ENCODE data around the gene POC1B. TPM values are rescaled to one million over a fixed set of nuclear protein-coding genes. Genes with fewer than 3 reads are reported as not detected.

POC1B gene
- total RNA-seq, 1 experiment from 2014 or later = 13.4 TPM

DNA sequence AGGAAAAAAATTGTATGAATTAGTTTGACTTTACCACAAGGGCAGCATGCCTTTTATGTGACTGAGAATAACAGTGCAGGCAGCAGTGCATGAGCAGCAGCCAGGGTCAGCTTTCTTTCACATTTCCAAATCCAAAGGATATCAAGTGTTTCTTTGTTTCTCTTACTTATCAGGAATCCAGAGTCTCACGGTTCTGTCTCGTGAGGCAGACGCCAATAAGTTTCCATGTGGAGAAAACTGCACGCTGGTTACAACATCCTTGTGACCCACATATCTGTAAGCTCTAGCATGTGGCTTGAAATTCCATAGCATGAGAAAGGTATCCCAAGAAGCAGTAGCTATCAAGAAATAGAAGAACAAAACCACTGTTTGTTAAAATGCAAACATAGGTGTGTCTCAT is 28.8 kb downstream of the POC1B start:
- DNase-seq (ENCODE audit: low read depth) = no peak

DNA sequence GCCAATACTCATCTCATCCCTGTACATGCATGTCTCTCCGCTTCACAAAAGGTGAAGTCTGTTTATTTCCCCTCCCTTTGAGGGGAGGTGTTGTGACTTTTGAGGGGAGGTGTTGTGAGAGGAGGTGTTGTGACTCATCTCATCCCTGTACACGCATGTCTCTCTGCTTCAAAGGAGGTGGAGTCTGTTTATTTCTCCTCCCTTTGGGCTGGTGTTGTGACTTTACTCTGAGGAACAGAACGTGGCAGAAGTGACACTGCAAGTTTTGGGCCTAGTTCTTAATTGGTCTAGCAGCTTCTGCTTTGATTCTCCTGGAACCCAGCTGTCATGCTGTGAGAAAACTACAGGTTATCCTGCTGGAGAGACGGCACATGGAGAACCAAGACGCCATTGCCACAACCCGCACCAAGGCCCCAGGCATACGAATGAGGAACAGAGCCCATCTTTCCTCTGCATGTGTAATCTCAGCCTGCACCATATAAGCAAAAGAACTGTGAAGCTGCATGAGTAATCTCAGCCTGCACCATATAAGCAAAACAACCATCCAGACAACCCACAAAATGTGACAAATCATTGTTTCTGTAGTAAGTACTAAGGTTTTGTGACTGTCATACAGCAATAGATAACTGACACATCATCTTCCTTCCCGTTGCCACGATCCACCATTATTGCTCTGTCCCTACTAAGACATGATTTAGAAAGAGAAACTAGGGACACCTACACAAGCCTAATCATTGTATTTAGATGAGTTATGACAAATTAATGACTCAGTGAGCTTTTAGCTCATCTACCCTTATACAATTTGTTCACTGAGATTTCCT is 31.2 kb downstream of the POC1B start:
- DNase-seq (ENCODE audit: low read depth) = peak; percentile 22

DNA sequence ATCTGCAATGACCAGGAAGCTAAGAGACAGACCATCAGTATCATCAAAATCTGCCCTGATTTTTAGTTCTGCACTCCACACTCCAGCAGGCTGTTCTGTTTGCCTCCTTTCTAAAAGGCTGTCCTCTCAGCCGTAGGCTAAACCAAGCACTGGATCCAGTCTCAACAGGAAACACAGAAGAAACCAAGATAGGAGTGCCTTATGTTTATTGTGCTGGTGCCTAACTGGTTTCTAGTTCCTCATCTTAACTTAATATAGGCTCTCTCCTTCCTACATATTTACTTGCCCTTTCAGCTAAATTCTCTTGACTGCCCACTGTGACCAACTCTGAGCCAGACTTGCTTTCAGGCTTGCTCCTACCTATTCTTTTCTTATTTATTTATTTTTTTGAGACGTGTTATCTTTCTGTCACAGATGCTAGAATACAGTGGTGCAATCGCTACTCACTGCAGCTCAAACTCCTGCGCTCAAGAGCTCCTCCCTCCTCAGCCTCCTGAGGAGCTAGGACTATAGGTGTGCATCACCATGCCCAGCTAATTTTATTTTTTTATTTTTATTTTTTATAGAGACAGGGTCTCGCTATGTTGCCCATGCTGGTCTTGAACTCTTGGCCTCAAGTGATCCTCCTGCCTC is 32.1 kb downstream of the POC1B start:
- no peak for DNase-seq (ENCODE audit: low read depth)

DNA sequence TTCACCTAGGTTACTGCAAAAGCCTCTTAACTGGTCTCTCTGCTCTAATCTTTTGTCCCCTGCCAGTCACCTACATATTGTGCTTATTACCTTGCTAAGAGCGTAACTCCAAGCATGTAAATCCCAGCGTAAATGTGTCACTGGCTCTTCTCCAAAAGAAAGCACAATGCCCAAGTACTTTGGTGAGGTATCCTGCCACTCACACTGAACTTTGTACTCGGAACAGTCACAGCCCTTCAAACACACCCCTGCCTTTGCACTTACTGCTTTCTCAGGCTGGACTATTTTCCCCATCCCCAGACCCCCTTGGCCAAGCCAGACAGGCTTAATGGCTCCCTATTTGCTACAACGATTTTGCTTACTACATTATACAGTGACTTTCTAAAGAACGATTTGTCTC is 33.0 kb downstream of the POC1B start:
- no peak for DNase-seq (ENCODE audit: low read depth)

DNA sequence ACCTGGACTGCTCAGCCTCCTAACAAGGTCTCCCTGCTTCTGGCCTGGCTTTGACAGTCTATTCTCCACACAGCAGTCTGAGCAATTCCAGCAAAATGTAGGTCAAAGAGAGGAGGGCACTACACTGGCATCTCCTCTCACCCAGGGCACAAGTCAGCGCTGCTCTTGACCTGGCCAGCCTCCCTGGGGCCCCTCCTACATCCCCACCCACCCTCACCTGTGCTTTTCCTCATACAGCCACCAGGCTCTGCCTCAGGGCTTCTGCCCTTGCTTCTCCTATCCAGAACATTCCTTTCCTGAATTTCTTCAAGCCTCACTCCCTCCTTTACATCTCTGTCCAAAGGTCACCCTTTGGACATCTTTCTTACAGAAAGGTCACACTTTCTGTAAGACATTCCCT is 34.9 kb downstream of the POC1B start:
- DNase-seq (ENCODE audit: low read depth) = no peak

DNA sequence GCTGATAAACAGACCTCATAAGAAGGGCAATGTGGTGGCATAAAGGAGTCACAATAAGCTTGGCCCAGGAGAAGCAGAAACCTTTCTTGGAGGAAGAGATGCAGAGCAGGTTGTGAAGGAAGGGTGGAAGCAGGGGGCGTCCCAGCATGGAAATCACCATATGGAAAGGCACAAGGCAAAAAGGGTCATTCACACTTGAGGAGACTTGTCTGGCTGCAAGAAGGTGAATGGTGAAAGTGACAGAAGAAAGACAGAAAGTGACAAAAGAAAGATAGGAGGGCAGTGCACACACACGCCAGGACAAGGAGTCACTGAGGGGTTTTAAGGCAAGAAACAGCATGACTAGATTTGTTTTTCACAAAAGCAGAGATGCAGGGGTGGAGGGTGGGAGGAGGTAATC is 39.6 kb downstream of the POC1B start:
- DNase-seq (ENCODE audit: low read depth) = no peak

DNA sequence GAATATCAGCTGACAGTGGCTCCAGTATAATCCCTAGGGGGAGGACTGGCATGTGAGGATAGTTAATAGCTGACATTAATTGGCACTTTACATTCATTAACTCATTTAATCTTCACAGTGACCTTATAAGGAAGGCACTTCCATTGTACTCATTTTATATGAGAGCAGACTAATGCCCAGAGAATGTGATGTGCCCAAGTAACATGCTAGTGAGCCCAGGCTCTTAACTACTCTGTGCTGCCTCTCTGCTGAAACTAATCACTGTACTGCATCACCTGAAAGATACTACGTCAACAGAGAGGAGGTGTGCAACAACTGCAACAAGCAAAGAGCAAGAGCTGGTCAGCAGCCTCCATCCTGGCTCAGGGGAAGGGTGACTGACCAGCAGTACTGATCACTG is 41.4 kb downstream of the POC1B start:
- no peak for DNase-seq (ENCODE audit: low read depth)

DNA sequence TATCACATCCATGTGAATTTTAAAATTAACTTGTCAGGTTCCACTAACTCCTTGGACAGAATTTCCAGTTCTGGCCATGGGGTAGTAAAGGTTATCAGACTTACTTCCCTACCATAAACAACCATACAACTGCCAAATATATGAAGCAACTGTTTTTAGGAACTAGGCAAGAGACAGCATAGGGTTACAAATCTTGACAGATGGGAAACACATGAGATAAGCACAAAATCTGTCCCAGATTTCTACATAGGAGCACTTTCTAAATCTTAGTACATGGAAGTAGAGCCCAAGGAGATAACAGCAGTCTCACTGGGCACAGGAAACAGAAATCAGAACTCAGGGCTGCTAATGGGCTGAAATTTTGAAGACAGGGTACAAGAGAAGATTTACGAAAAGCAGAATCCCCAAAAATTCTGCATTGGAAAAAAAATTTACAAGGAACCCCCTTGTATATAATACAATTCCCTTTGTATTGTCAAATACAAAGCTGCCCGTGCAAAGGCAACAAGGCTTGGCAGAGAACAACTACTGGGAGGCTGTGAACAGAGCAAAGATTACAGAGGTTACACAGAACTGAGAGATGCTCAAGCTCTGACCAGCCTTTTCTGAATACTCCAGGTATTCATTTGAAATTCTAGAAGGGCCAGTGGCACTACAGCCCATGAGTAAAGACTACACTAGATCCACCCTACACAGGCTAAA is 44.5 kb downstream of the POC1B start:
- DNase-seq (ENCODE audit: low read depth) = no peak

DNA sequence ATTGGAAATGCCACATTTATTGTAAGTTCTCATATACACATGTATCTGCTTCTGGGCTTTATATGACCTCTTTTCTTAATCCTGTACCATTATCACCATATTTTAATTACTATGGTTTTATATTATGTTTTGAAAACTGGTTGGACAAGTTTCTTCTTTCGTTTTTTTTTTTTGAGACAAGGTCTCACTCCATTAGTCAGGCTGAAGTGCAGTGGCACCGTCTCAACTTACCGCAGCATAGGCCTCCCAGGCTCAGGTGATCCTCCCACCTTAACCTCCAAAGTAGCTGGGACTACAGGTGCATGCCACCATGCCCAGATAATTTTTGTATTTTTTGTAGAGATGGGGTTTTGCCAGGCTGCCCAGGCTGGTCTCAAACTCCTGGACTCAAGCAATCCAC is 45.9 kb downstream of the POC1B start:
- no peak for DNase-seq (ENCODE audit: low read depth)

DNA sequence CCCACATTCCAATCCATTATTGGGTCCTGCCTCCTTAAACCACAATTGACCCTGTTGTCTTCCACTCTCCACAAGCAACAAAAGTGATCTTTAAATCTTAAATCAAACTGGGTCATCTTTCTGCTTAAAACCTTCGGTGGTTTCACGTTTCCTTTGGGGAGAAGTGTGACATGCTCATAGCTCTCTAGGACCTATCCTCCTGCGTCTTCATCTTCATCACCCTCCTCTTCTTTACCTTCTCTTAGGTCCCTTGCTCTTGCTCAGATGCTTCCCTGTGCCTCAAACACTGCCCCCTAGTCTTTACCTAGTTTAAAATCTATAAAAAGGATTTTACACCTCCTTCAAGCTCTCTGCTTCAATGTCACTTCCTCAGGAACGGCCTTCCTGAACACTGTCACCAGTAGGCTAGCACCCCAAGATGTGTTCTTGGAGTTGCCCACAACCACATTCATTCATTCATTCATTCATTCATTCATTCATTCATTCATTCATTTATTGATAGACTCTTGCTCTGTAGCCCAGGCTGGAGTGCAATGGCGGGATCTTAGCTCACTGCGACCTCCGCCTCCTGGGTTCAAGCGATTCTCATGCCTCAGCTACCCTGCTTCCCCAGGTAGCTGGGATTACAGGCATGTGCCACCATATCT is 48.1 kb downstream of the POC1B start:
- no peak for DNase-seq (ENCODE audit: low read depth)

DNA sequence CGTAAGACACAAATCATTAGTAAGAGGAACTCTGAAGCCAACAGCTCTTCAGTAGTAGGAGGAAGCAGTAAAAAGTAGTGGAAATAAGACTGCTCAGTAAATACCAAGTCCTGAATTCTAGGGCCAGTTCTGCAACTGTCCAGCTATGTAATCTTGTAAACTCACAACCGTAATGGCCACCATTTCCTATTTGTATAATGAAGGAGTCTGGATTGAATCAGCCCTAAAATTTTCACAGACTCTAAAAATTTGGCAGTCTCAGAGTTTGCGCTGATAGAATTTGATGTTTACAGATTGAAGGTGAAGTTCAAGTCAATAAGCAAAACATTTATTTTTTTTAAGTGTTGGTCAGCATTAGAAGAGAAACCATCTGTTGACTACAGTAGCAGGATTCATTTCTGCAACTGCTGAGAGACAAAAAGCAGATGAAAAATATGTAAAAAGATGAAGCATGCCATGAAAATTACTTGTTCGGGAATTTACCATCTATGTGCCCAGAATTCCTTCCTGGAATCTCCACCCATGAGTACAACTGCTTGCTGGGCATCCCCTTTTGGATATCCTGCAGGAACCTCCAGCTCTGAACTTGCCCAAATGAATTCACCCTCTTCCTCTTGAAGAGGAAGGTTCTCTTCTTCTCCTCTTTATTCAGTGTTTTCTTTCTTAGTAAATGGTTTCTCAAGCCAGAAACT is 48.8 kb downstream of the POC1B start:
- no peak for DNase-seq (ENCODE audit: low read depth)

DNA sequence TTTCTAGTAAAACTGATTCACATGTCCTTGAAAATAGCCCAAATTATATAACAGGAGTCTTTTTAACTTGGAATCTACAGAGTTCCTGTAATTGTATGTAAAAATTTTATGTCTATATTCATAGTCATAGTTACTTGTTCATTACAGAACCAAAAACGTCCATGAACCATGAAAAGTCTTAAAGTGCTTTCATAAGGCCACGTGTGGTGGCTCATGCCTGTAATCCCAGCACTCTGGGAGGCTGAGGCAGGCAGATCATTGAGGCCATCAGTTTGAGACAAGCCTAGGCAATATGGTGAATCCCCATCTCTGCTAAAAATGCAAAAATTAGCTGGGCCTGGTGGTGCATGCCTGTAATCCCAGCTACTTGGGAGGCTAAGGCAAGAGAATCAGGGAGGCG is 49.6 kb downstream of the POC1B start:
- DNase-seq (ENCODE audit: low read depth) = no peak

DNA sequence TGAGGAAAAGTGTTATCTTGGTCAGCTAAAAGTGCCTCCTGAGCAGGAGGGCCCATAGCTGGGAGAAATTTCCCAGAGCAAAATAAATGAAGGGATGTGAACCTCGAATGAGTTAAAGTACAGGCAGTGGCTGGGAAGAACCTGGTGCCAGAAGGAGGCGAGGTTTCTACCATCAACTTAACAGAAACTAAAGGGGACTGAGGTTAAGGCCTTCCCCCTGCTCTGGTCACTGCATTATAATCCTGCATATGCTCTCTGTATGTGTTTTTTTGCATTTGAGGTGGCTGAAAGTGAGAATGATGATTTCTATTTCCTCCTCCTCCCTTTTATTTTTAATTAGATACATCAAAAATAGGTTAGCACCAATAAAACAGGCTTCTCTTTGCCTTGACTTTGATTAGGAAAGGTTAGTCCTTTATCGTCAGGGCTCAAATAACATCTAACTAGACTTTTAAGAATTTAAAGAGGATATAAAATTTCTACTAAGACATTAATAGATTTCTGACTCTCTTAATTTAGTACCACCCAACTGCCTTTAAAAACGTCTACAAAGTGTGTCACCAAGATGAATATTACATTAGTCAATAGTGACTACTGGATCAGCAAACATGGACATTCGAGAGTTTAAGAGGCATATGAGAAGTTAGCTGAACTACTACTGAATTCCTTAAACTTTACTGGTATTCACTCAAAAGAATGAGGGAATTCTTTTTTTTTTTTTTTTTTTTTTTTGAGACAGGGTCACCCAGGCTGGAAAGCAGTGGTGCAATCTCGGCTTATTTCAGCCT is 50.5 kb downstream of the POC1B start:
- DNase-seq (ENCODE audit: low read depth) = no peak

DNA sequence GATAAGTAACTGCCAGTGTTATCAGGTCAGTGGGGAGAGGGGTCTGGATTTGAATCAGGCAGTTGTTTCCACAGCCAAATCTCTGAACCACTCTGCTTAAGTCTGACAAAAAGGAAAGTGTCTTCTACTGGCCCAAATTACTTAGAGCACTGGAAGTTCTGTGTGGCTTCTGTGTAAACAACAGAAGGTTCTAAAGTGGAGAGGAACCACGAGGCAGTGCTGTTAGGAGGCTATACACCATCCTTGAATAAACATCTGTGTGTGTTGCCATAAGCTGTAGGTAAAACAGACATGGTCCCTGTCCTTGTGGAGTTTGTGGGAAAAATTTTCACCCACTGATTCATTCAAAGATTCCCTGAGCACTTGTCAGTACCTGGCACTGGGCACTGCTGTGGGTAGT is 51.2 kb downstream of the POC1B start:
- DNase-seq (ENCODE audit: low read depth) = no peak

DNA sequence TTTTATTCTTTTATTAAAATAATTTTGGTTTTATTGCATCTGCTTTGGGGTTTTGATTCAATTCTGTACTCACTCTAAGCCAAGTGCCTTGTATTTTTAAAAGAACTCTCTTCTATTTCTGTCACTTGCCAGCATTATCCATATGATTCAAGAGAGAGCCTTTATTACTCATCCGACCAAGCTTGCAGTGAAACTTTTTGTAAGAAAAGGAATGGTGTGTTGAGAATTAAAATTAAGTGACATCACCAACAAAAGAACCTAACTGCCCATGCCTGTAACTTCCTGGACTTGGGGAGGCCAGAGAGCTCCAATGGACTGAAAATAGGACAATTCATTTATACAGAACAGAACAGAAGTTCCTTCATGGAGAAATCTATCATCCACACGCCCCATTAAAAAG is 53.3 kb downstream of the POC1B start:
- peak; percentile 22 for DNase-seq (ENCODE audit: low read depth)

DNA sequence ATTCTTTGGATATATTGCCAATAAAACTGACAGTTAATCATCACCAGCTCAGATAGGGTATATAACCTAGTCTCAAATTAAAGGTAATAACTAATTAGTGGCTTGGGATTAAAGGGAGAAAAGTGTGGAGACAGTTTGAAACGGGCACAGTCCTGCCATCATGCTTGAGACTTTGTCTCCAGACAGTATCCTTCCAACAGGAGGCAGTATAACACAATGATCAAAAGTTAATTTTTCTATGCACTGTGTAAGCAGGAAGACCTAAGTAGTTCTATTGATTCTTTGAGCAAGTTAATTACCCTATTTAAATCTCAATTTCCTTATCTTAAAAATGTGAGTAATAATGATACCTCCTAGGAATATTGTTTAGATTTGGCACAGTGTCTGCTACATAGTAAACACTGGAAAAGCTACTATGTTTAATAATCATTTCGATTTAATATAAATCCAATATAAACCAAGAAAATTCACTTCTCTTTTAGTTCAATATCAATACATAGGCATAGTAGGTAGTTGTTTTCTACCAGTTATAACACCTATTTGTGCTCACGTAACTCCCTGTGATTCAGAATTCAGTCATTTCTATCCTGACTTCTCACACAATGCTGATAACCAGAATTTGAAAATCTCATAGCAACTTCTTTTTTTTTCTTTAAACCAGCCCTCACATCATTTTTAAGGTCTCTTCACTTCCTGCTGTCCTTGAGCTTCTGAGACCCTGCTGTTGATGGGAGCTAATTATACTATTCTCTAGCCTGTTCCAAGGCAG is 54.9 kb downstream of the POC1B start:
- DNase-seq (ENCODE audit: low read depth) = peak; percentile 18

DNA sequence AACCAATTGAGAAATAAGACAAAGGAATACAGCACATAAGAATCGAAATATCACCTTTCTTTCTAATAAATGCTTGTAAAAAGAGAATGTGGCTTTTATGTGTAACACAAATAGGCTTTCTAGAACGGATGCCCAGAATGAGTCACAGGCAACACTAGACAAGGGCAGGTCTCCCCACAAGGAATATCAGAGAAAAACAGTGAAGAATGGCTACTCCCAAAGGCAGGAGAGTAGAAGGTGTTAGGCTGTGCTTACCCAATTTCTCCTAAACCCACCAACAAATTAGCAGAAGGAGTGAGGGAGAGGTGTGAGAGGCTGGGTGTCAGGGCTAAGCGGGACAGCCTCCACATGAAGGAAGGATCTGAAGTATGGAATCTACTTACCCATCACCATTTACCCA is 56.5 kb downstream of the POC1B start:
- DNase-seq (ENCODE audit: low read depth) = peak; percentile 63

DNA sequence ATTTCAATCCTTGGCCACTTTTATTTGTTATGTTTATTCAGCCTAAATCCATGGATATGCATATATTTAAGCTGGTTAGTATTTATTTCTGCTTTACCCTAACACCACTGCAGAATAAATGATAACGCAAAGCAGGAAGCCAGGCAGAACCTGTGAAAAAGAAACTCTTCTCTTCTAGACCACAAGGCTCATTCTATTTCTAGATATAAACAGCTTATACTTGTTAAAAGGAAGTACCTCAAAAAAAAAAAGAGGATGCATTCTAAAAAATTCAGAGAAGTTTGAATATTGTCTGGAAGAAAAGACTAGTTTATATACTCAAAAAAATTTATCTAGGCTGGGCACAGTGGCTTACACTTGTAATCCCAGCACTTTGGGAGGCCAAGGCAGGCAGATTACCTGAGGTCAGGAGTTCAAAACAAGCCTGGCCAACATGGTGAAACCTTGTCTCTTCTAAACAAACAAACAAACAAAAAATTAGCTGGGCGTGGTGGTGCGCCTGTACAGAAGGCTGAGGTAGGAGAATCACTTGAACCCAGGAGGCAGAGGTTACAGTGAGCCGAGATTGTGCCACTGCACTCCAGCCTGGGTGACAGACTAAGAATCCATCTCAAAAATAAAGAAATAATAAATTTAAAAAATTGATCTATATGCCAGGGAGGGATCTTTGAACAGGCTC is 57.1 kb downstream of the POC1B start:
- DNase-seq (ENCODE audit: low read depth) = no peak

DNA sequence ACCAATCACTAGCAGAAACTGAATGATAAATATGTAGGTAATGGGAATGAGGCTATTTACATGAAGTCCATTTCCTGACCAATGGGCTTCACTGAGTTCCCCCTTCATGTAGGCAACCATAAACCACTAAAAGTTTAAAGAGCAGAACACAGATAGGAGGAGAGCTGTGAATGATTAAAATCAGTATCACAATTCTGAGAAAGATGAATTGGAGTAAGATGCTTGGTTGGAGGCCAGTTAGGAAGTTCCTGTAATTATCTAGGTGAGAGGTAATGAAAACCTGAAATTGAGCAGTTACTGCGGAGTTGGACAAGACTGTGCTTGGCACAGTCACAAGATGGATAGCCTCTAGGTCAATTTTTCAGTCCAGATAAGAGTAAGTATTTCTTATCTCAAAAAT is 57.8 kb downstream of the POC1B start:
- no peak for DNase-seq (ENCODE audit: low read depth)
